ENCODE measurements around the gene AKAP13.
"Not testable (repeated sequence)": the region's sequence is repeated elsewhere in the genome, so short reads cannot be mapped to it uniquely, and the experiment has no call there.

AKAP13 gene

DNA sequence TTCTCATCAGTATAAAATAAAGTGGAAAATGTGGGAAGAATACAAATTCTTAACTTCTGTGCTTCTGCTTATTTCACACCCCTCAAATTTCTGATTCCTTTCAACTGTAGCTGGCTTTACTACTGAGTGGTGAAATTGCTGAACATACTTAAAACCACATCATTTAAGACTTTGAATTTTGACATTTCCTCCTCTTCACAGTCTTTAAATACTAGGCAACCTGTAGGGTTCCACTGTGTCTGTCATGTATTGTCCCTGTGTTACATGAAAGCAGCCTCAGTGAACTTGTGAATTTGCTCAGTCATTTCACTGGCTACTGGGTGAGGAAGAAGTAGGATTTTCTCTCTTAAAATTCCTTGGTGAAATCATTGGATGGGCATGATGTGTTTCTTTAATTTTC lies 101.1 kb downstream of the AKAP13 start:
- DNase-seq: not testable (repeated sequence)

DNA sequence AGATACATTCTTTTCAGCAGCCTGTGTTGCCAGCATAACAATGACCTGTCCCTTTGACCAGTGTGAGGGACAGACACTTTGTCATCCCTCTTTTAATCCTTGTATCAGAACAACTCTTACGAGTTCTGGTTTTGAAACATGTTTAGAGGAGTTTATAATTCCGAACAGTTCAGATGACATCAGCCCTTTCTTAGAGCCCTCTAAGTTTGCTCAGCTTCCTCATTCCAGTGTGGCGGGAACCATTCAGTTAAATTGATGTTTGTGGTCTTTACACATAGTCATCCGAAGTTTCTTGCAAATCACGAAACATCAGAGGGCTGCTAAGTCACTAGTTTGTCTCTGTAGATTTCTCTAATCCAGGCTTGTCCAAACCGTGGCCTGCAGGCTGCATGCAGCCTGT lies 102.5 kb downstream of the AKAP13 start:
- DNase-seq: no peak

DNA sequence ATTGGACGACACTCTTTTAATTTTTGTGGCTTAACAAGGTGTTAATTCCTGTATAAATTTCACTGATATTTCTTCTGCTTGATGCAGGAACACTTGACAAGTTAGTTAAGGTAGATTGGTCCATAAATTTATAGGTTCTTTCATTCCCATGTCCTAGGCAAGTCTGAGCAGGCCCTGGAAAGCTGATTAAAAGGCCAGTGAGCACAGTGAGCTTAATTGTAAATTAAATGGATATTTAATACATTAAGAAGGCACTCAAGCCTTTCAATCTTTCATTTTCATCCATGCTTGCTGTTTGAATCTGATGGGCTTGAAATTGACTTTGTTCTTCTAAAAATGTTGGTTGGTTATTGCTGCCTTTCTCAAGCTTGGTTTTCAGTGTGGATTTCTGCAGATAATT lies 103.6 kb downstream of the AKAP13 start:
- not testable (repeated sequence) for DNase-seq

DNA sequence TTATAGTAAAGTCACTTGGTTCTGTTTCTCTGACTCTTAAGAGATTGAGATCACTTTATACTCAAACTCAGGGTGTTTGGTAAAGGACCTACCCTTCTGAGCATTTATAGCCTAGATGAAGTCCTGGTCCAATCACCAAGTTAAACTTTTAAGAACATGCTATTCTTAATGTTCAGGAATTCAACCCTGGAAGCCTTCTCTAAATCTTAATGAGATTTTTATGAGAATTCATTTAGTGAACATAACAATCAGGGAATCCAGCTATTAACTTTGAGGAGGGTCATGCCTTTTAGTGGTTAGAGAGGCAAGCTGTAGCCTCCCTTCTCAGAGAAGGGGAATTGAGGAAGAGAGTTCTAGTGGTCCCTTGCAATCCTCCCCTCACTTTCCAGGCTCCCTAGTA lies 104.5 kb downstream of the AKAP13 start:
- not testable (repeated sequence) for DNase-seq

DNA sequence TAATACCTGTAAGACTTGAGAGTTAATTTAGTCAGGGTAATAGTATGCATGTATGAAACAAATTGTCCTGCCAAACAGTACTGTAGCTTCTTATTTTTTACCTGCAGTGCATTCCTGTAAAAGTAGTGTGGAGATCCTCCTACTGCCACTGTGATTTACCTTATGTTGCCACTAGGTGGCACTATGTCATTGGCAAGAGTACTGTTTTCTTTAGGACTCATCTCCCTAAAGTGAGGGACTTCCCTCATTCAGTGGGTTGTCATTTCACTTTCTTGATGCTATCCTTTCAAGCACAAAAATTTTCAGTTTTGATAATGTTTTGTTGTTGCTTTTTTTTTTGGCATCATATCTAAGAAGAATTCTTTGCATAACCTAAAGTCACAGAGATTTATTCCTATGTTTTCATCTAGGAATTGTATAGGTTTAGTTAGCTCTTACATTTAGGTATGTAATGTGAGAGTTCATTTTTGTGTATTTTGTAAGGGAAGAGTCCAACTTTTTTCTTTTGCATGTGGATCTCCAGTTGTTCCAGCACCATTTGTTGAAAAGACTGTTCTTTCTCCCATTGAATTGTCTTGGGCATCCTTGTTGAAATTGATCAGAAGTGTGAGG lies 105.7 kb downstream of the AKAP13 start:
- peak; percentile 71 for DNase-seq

DNA sequence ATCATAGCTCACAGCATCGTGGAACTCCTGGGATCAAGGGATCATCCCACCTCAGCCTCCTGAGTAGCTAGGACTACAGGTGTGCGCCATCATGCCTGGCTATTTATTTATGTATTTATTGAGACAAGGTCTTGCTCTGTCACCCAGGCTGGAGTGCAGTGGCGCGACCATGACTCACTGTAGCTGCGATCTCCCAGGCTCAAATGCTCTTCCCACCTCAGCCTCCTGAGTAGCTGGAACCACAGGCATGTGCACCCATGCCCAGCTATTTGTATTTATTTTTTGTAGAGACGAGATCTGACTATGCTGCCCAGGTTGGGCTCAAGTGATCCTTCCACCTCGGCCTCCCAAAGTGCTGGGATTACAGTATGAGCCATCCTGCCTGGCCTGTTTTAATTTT lies 107.4 kb downstream of the AKAP13 start:
- not testable (repeated sequence) for DNase-seq

DNA sequence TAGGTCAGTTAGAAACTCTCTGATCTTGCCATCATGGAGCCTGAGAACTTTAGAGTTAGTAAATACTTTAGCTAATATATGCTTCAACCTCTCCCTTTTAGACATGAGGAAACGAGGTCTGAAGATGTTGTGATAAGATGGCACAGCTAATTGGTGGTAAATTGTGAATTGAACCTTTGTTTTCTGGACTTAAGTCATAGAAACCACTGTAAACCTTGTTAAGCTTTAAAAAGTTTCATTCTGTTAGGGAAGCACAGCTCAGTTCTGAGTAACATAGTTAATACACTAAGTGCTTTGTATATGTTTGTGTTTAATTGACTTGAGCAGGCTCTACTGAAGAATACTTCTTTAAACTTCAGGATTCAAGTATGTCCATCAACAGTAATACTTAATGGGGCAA lies 108.6 kb downstream of the AKAP13 start:
- no peak for DNase-seq

DNA sequence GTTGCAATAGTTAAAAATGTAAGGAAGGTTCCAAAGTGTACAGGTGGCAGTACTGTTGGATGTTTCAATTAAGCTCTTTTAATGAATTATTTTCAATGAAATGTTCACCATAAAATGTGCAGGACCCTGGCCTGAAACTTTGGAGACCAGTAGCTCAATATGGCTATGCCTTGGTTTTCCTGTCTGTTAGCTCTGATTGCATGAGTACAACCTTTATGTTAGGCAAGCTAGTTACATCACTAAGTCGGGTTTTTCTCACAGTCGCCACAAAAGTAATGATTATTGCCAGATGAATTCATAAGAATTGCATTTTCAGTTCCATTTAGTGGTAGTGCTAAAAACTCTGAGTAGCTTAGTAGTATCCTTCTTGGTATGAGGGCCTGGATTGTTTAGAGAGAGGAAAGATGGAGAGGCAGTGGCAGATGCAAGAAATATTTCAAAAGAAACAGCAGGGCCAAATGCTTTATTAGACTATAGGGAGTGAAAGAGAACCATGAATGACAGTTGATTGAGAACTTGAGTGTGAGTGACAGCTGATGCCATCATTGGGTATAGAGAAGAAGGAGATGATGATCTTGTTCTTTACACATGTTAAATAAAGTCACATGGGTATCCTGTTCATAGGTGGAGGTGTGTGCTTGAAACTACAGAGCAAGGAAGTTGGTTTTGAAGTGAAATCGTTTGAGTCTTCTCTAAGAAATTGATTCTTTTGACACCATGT lies 109.5 kb downstream of the AKAP13 start:
- no peak for DNase-seq

DNA sequence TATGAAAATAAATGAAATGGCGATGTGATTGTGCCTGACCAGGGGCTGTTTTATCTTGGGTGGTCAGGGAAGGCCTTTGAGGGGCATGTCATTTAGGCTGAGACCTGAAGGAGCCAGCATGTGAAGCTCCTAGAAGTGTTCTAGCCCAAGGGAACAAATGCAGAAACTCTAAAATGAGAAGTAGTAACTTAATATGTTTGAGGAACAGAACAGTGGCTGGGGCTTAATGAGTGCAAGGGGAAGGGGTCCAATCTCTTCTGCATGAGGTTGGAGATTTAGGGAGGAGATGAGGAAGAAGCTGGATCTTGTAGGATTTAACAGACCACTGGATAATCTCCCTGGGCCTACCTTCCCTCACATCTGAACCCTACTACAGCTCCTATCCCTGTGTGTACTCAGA lies 110.5 kb downstream of the AKAP13 start:
- no peak for DNase-seq

DNA sequence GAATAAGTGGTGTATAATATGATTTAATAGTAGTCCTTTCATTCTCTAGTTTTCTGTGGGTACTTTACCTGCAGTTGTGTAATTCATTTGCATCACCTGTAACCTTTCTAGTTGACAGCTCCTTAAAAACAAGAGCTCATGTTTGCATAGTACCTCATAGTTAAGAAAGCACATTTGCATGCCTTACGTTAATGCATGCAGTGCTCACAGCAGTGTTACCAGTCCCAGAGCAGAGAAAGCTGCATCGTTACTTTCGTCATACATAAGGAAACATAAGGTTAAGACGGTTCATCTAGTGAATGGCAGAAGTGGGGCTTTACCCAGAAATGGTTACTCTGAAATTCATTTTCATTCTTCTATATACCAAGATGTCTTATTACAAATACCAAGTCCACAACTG lies 111.3 kb downstream of the AKAP13 start:
- no peak for DNase-seq

DNA sequence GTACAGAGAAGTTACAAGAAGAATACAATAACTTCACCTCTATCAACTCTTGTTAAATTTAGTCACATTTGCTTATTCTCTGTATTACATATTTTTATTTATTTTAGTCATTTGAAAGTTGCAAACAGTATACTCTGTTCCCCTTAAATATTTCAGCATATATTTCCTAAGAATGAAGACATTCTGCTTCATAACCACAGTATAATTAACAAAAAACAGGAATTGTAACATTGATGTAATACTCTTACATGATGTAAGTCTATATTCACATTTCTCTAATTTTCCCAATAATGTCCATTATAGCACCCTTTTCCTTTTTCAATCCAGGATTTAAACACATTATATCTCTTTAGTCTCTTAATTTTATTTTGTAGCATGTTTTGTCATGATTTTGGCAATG lies 112.0 kb downstream of the AKAP13 start:
- DNase-seq: no peak

DNA sequence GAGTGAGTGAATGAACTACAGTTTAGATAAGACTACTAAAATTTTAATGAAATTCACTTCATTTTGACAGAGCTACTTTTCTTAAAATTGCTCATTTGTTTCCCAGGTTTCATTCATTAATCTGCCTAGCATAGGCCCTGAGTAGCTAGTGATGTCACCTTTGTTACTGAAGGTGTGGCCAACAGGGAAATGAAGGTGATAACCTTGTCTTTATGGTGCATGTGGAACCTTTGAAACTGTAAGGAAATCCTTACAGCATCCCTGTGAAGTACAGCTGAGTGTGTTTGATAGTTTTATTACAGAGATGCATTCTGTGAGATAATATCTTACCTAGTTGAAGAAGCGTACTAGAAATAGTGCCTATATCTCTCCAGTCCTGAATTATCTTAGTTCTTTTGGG lies 112.9 kb downstream of the AKAP13 start:
- no peak for DNase-seq

DNA sequence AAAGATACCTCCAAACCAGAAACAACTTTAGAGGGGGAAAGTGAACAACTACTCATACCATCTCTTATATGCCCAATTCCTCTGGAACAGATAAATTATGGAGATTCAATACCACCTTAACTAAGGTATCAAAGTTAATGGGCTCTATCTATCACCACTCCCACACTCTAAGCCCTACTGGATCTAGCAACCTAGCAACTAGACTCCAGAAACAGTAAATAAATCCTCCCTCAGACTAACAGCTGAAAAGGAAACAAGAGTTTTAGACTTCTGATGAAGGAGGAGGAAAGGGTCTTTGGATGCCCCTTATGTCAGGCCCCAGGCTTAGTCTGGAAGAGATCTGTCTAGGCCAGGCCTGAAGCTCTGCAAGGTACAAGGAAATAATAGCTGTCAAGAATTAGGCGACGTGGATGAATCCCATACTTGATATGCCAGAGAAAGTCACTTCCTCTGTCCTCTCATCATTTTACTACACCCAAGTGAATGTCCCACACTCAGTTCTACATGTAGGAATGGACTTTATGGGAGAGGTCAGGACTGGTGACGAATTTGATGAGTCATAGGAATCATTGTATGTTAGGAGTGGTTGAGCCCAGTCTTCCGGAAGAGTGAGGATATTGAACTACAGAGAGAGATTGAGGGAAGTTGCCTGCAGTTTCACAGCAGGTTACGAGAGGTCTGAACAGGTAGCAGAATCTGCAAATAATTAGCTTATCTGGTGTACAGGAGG lies 113.8 kb downstream of the AKAP13 start:
- no peak for DNase-seq

DNA sequence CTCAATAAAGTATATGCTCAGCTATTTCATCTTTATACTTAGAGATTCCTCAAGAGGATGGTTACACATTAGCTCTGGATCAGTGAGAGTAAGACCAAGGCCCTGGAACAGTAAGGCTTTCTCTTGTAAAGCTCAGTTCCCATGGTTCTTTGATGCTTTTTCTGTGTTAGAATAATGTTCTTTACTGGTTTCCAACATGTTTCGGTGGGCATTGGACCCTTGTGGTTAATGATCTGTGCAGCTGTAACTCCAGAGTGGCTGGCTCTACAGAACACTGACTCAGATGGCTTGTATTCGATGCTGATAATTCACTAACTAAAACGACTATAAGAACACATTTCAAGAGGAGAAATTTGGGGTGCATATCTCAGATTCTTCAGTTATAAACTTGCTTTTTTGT lies 114.7 kb downstream of the AKAP13 start:
- DNase-seq: no peak

DNA sequence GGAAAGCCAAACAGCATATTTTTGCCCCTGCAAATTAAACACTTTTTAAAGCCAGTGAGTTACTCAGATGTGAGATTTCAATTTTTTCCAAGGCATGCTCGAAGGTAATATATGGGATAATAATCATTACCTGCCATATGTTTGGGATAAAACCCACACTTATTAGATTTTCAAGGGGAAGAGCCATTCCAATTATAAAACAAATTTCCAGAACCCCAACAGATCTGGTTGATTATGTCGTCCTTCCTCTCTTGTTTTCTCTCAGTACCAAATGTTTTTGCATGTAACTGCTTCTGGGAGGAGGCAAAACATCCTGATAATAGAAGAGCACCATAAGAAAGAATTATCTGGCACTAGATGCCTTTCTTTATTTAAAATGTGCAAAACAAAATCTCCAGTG lies 115.1 kb downstream of the AKAP13 start:
- no peak for DNase-seq

DNA sequence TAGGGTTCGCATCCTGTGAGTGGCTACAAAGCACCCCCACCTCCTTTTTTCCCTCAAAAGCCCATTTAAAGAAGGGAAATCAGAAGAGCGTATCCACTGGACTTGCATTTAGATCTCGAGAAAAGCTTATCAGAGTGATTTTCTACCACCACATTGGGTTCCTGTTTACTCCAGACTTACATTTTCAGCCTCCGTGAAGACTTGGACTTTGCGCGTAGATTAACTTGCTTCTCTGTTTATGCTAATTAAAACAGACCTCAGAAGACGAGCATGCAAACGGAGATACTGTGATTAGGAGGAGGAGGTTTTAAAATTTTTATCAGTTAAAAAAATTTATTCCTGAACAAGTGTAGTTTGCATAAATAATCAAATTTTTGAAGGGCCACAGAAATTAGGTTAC lies 115.7 kb downstream of the AKAP13 start:
- DNase-seq: no peak

DNA sequence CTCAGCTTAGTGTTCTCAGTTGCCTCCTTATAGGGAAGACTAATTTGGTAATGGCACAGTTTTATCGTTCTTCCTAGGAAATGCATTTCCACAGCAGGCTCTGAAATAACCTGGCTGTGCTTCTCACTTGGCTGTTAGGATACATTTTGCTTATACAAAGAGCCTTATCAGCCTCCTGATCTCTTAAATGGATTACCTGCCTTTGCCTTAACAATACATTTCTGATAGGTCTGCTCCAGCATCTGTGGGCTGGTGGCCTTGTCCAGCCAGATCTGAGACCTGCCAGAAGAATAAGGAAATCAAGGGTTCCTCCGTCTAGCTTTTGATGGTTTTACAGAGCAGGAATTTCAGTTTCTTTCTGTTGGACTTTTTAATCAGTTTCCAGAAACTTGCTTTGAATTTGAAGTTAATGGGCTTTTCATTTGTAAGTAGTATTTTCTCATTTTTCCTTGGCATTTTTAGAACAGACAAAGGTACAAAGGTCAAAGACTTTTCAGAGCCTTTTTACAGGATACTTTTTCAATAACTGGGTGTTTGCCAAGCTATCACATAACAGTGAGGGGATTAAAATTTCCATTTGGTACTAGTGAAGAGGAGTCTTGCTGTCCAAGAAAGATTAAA lies 116.3 kb downstream of the AKAP13 start:
- DNase-seq: no peak

DNA sequence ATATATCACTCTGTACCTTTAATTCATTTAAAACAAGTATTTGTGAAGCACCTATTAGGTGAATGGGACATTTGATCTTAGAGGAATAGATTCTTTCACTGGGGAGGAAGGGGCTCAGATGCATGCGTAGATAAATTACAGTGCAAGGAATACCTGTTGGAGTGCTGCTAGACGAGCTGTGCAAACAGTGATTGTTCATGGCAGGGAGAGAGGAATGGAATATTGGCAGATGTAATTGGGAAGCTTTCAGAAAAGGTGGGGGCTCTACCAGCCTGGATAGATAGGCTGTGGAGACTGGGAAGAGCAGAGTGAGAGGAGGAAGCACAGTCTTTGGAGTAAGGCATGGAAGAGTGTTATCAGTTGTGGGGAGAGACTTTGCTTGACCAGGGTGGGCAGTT lies 116.8 kb downstream of the AKAP13 start:
- no peak for DNase-seq

DNA sequence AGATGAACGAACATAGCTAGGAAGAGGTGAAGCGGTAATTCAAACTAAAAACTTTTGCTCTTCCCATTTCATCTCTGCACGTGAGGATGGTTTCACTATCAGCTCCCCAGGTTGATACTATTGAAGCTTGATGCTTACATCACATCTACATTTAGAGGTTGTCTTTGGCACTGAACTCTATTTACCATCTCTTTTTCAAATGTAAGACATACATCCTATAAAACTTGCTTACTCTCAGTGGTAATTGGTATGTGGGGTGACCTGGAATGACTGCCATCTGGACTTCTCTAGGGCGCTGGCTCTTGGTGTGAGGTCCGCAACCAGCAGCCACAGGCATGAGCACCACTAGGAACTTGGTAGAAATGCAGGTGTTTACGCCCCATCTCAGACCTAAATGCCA lies 118.1 kb downstream of the AKAP13 start:
- no peak for DNase-seq

DNA sequence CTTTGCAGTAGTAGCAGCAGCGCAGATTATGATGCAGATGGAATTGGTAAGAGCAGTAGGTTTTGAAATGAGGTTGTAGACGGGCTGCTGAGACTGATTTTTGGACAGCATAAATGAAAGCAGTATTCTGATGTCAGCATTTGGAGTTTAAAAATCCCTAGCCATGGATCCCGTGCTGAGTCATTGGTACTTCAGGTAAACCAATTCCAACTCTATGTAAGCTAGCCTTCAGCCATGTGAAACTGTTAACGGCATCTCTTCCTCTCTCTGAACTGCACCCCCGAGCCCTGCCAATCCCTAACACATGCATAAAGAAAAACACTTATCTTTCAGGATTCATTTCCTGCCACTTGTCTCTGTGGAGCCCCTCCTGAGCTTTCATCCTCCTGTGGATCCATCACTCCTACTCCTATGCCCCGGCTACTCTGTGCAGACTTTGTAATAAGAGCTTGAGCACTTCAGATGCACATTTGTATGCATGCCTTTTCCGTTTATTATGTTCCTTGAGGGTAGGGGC lies 119.0 kb downstream of the AKAP13 start:
- DNase-seq: no peak

DNA sequence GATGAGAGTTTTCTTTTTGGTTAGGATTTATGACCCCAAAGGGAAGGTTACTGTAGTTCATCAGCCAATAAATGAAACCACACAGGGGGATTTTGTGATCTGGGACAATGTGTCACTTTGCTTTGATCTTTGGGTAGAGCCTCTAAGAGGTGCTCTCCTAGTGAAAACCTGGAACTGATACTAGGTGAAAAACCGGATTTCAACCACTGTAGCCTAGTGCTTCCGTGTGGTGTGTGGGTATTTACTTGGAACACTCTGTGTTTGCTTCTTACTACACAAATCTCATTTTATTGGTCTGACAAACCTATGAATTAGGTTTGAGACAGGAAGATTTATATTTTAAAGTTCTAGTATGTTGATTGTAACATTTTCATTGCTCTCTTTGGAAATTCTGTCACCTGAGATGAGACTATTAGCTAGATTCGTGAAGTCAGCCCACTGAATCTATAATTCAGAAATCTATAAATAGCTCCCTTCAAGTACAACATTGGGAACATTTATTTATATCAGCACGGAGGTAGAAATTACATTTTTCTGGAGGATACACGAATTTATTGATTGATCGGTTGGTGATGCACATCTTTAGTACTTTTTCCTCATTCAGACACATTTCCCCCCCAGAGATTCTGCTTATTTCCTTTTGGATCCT lies 119.8 kb downstream of the AKAP13 start:
- no peak for DNase-seq

DNA sequence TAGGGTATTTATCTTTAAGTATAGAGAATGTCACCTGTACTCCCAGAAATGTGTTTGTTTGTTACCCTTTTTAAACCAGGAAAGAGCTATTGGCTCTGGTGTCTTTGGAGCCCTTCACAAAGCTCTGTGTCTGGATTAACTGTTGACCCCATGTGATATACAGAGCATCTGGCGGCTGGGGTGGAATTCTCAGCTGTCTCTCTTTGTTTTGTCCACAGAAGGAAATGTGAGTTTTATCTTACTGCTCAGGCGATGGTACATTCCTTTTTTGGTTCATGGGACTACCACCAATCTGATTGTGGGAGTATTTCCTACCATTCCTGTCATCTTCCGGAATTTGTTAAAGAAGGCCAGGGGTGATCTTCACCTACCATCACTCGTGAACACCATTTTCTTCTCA lies 120.3 kb downstream of the AKAP13 start:
- DNase-seq: no peak

DNA sequence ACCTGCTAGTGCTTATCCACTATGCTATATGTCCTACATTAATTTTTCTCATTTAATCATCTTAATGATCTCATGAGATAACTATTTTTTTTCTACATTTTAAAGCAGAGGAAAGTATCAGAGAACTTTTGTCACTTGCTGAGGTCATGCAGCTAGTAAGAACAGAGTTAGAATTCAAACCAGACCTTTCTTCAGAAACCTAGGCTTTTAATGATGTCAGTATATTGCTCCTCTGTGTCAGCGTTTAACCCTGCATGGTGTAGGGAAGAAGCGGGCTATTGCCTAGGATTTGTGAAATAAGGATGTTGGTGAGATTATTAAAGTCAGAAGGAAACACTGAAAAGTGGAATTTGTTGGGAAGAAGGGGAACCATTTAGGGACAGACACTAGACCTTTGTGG lies 121.2 kb downstream of the AKAP13 start:
- DNase-seq: no peak
